A673 (cell line): ENCODE measurements around the gene MYCBPAP.

Experiments used
- CTCF ChIP-seq: fragments of 300-800, 200-600 bp; sonication (generic); conservative IDR thresholded peaks from 2 replicates; pipeline ENCODE4 v1.5.1; 2017; ENCODE audit warnings: low read depth, mild to moderate bottlenecking, antibody characterized with exemption, low read length, moderate library complexity, mixed read lengths
- EZH2 ChIP-seq: fragments of 200-600 bp; sonication (generic); IDR thresholded peaks from 2 replicates; pipeline ENCODE4 v1.6.1; 2017; ENCODE audit warnings: borderline replicate concordance, low read depth, mild to moderate bottlenecking, mixed read lengths, antibody characterized with exemption, low read length; ENCODE audit not compliant: poor library complexity, severe bottlenecking

- TF ChIP-seq CTCF = no peak
- no peak for TF ChIP-seq EZH2
Measured at GRCh38 chr17:50462446-50462845, 45.8 kb upstream of the MYCBPAP start.
